ENCODE results near the gene NHERF1.

The NHERF1 gene

GRCh38 chr17:74748529-74749278 lies at the start of gene NHERF1:
TSS of gene NHERF1 (plus strand) at chr17:74748628. CDS start at chr17:74748847, 219 bp downstream.
- DNase-seq (ENCODE audit: low read depth in 2 of 2): peak in 1 of 2 donors; percentile 87

GRCh38 chr17:74699236-74699635 lies 49.2 kb upstream of the NHERF1 start:
- DNase-seq (ENCODE audit: low read depth in 2 of 2): no peak

- no peak for DNase-seq (ENCODE audit: low read depth in 2 of 2)
Observed at GRCh38 chr17:74702116-74702871, 46.1 kb upstream of the NHERF1 start.

GRCh38 chr17:74703311-74703710 lies 45.1 kb upstream of the NHERF1 start:
- DNase-seq (ENCODE audit: low read depth in 2 of 2): no peak

GRCh38 chr17:74704544-74704943 lies 43.9 kb upstream of the NHERF1 start:
- no peak for DNase-seq (ENCODE audit: low read depth in 2 of 2)

GRCh38 chr17:74711058-74711824 lies 37.2 kb upstream of the NHERF1 start:
- DNase-seq (ENCODE audit: low read depth in 2 of 2): no peak

GRCh38 chr17:74712301-74712700 lies 36.1 kb upstream of the NHERF1 start:
- no peak for DNase-seq (ENCODE audit: low read depth in 2 of 2)

- DNase-seq (ENCODE audit: low read depth in 2 of 2): no peak
Observed at GRCh38 chr17:74712756-74713155, 35.7 kb upstream of the NHERF1 start, which contains the start of gene CD300LF. TSS of gene CD300LF (minus strand) at chr17:74712923. CDS start at chr17:74712866, 57 bp downstream.

- DNase-seq (ENCODE audit: low read depth in 2 of 2): no peak
Observed at GRCh38 chr17:74713171-74713755, 35.2 kb upstream of the NHERF1 start.

- no peak for DNase-seq (ENCODE audit: low read depth in 2 of 2)
Observed at GRCh38 chr17:74715144-74715543, 33.3 kb upstream of the NHERF1 start.

- DNase-seq (ENCODE audit: low read depth in 2 of 2): no peak
Observed at GRCh38 chr17:74720506-74720905, 27.9 kb upstream of the NHERF1 start.

- no peak for DNase-seq (ENCODE audit: low read depth in 2 of 2)
Observed at GRCh38 chr17:74722782-74723181, 25.6 kb upstream of the NHERF1 start.

- no peak for DNase-seq (ENCODE audit: low read depth in 2 of 2)
Observed at GRCh38 chr17:74723891-74724290, 24.5 kb upstream of the NHERF1 start.

- DNase-seq (ENCODE audit: low read depth in 2 of 2): no peak
Observed at GRCh38 chr17:74725111-74725510, 23.3 kb upstream of the NHERF1 start.

GRCh38 chr17:74728033-74728701 lies 20.3 kb upstream of the NHERF1 start:
- no peak for DNase-seq (ENCODE audit: low read depth in 2 of 2)

GRCh38 chr17:74728702-74729075 lies 19.7 kb upstream of the NHERF1 start:
- no peak for DNase-seq (ENCODE audit: low read depth in 2 of 2)

- DNase-seq (ENCODE audit: low read depth in 2 of 2): no peak
Observed at GRCh38 chr17:74729368-74729767, 19.1 kb upstream of the NHERF1 start.

GRCh38 chr17:74729866-74730265 lies 18.6 kb upstream of the NHERF1 start:
- DNase-seq (ENCODE audit: low read depth in 2 of 2): no peak

GRCh38 chr17:74730491-74731346 lies 17.7 kb upstream of the NHERF1 start:
- no peak for DNase-seq (ENCODE audit: low read depth in 2 of 2)

GRCh38 chr17:74731347-74731605 lies 17.2 kb upstream of the NHERF1 start:
- DNase-seq (ENCODE audit: low read depth in 2 of 2): no peak

Measured in stimulated activated CD8-positive, alpha-beta memory T cell treated with anti-CD3 and anti-CD28 coated beads, Interleukin-7, amount 100 ng/mL, for 1 hour (primary cell).